ENCODE results near the gene ETF1.

DNA sequence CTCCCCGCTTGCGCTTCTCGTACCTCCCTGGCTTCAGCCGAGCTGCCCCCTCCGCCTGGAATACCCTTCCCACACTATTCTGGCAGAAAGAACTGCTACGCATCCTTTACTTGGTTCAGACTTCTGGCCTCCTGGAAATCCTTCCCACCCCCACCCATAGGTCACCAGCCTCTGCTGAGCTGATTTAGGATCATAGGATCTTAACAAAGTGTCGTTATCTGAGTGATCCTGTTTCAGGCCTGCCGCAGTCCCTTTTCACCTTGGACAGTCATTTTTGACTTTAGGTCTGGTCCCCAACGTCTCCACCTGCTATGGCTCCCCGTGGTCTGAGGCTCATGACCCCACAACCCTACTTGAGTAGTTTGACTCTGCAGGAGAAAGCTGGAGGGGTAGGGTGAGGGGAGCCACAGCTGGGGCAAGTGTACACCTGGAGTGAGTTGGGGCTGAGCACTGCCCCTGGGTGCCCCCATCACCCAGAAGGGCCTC lies 50.4 kb downstream of the ETF1 start:
- TF ChIP-seq, protein P1, sequence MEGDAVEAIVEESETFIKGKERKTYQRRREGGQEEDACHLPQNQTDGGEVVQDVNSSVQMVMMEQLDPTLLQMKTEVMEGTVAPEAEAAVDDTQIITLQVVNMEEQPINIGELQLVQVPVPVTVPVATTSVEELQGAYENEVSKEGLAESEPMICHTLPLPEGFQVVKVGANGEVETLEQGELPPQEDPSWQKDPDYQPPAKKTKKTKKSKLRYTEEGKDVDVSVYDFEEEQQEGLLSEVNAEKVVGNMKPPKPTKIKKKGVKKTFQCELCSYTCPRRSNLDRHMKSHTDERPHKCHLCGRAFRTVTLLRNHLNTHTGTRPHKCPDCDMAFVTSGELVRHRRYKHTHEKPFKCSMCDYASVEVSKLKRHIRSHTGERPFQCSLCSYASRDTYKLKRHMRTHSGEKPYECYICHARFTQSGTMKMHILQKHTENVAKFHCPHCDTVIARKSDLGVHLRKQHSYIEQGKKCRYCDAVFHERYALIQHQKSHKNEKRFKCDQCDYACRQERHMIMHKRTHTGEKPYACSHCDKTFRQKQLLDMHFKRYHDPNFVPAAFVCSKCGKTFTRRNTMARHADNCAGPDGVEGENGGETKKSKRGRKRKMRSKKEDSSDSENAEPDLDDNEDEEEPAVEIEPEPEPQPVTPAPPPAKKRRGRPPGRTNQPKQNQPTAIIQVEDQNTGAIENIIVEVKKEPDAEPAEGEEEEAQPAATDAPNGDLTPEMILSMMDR (conservative IDR thresholded peaks at IDR 0.05; ENCODE audit: low read length), result no peak
- no peak for TF ChIP-seq EZH2phosphoT487 (IDR thresholded peaks at IDR 0.05; ENCODE audit: borderline replicate concordance)
